HCT116 (cell line): ENCODE measurements around the gene CCSAP. TPM values are rescaled to one million over a fixed set of nuclear protein-coding genes. Genes with fewer than 3 reads are reported as not detected.

Source experiments
- ATAC-seq: fragments of 200-7000 bp; cut with Tn5 transposase; 2 replicates; pipeline ENCODE4 v1.9.1; 2020; ENCODE audit warnings: mild to moderate bottlenecking, moderate library complexity
- BruUV-seq: library from RNA; stranded (reverse); fragments of 400-500 nt; replicated peaks from 2 replicates; lab custom pipeline; 2021; lab: Mats Ljungman, UMichigan
- CTCF ChIA-PET: fragments of 300-600 bp; sonication (Branson Sonifier 250); formaldehyde crosslinking; loops from one replicate; lab custom pipeline; 2021; ENCODE audit warnings: antibody characterized with exemption; lab: Charles Lee
- POLR2A ChIA-PET: fragments of 300-600, 350-600 bp; sonication (Branson Sonifier 250); formaldehyde crosslinking; loops from one replicate; lab custom pipeline; 2021; ENCODE audit warnings: antibody characterized with exemption; lab: Charles Lee
- RAD21 ChIA-PET, 2 experiments: fragments of 300-600 bp; sonication (Branson Sonifier 250); formaldehyde crosslinking; loops; one replicate each; lab custom pipeline; 2023; ENCODE audit warnings: low total read pairs in 2 of 2; ENCODE audit not compliant: uncharacterized antibody in 2 of 2, unreplicated experiment in 2 of 2, low non-redundant PET in 1 of 2; lab: Charles Lee
- DNase-seq: peaks from one replicate; pipeline ENCODE4 v3.0.0-alpha.2; 2010; ENCODE audit warnings: low read depth, low spot score
- H2AFZ ChIP-seq: fragments of 200-600 bp; shearing (Covaris generic), sonication (generic); 2 replicates; pipeline ENCODE4 v1.6.1; 2017; ENCODE audit warnings: low read depth, mixed run types, mixed read lengths, antibody characterized with exemption, low read length; ENCODE audit not compliant: poor library complexity, severe bottlenecking
- H3K27ac ChIP-seq: 2 replicates; pipeline ENCODE4 v1.5.1; 2012; ENCODE audit warnings: low read depth, low read length
- H3K27me3 ChIP-seq: fragments of 200-600 bp; sonication (generic); 2 replicates; pipeline ENCODE4 v1.6.1; 2016; ENCODE audit warnings: mixed run types, low read length, mixed read lengths; ENCODE audit not compliant: insufficient read depth
- H3K36me3 ChIP-seq, 2 experiments: fragments of 200-500 bp in 1 of 2; fragments of 200-600 bp in 1 of 2; sonication (Bioruptor generic) in 1 of 2; sonication (generic) in 1 of 2; 2 replicates each; pipeline versions ENCODE4 v1.5.1 to v1.6.1; 2014 to 2016; ENCODE audit warnings: low read length in 2 of 2, inconsistent platforms in 1 of 2, mixed read lengths in 1 of 2, mixed run types in 1 of 2; ENCODE audit not compliant: insufficient read depth in 2 of 2, control insufficient read depth in 1 of 2
- H3K4me1 ChIP-seq, 2 experiments: fragments of 200-600 bp in 1 of 2; sonication (generic) in 1 of 2; 2 replicates each; pipeline versions ENCODE4 v1.5.1 to v1.6.1; 2012 to 2017; ENCODE audit warnings: low read length in 2 of 2, inconsistent platforms in 1 of 2, mild to moderate bottlenecking in 1 of 2, mixed read lengths in 1 of 2, mixed run types in 1 of 2, moderate library complexity in 1 of 2; ENCODE audit not compliant: insufficient read depth in 2 of 2, control insufficient read depth in 1 of 2
- H3K4me2 ChIP-seq: fragments of 200-600 bp; sonication (generic); 2 replicates; pipeline ENCODE4 v1.6.1; 2017; ENCODE audit warnings: mixed run types, low read length, mixed read lengths
- H3K4me3 ChIP-seq, 2 experiments: fragments of 200-600 bp in 1 of 2; sonication (generic) in 1 of 2; replicated peaks in 1 of 2; 2 replicates each; pipeline ENCODE4 v1.5.1; 2011 to 2016; ENCODE audit warnings: low read length in 2 of 2, control low read depth in 1 of 2, low read depth in 1 of 2, mild to moderate bottlenecking in 1 of 2, mixed read lengths in 1 of 2, mixed run types in 1 of 2
- H3K79me2 ChIP-seq: fragments of 200-600 bp; sonication (generic); 2 replicates; pipeline ENCODE4 v1.6.1; 2017; ENCODE audit warnings: mild to moderate bottlenecking, mixed run types, low read length, moderate library complexity, mixed read lengths; ENCODE audit not compliant: insufficient read depth
- H3K9ac ChIP-seq: fragments of 200-600 bp; sonication (generic); 2 replicates; pipeline ENCODE4 v1.6.1; 2016; ENCODE audit warnings: low read length, mixed read lengths
- H3K9me2 ChIP-seq: fragments of 200-600 bp; sonication (generic), shearing (Covaris generic); 2 replicates; pipeline ENCODE4 v1.6.1; 2017; ENCODE audit warnings: mixed run types, mild to moderate bottlenecking, moderate library complexity; ENCODE audit not compliant: insufficient read depth
- H3K9me3 ChIP-seq, 2 experiments: fragments of 200-500 bp in 1 of 2; fragments of 200-600 bp in 1 of 2; sonication (Bioruptor generic) in 1 of 2; sonication (generic) in 1 of 2; 2 replicates each; pipeline ENCODE4 v1.6.1; 2014 to 2017; ENCODE audit warnings: low read length in 2 of 2, mixed read lengths in 2 of 2, inconsistent platforms in 1 of 2, low read depth in 1 of 2, mild to moderate bottlenecking in 1 of 2, mixed run types in 1 of 2, moderate library complexity in 1 of 2; ENCODE audit not compliant: control insufficient read depth in 1 of 2, insufficient read depth in 1 of 2
- H4K20me1 ChIP-seq: fragments of 200-600 bp; sonication (generic), shearing (Covaris generic); 2 replicates; pipeline ENCODE4 v1.6.1; 2017; ENCODE audit warnings: mixed run types, mild to moderate bottlenecking, moderate library complexity; ENCODE audit not compliant: insufficient read depth
- ATF3 ChIP-seq: IDR thresholded peaks from 2 replicates; pipeline ENCODE4 v1.6.1; 2012
- EGR1 ChIP-seq: IDR thresholded peaks from 2 replicates; pipeline ENCODE4 v1.6.1; 2012; ENCODE audit warnings: low read depth
- ELF1 ChIP-seq: IDR thresholded peaks from 2 replicates; pipeline ENCODE4 v1.6.1; 2012; ENCODE audit warnings: low read depth, borderline replicate concordance
- EZH2phosphoT487 ChIP-seq: fragments of 200-600 bp; IDR thresholded peaks from 2 replicates; pipeline ENCODE4 v1.6.1; 2018; ENCODE audit warnings: antibody characterized with exemption, borderline replicate concordance
- FOSL1 ChIP-seq: IDR thresholded peaks from 2 replicates; pipeline ENCODE4 v1.6.1; 2012; ENCODE audit warnings: low read depth
- JUND ChIP-seq: IDR thresholded peaks from 2 replicates; pipeline ENCODE4 v1.6.1; 2012
- POLR2A ChIP-seq: IDR thresholded peaks from 2 replicates; pipeline ENCODE4 v1.7.0; 2011; ENCODE audit warnings: borderline replicate concordance; ENCODE audit not compliant: insufficient read depth, insufficient read length; ENCODE audit errors: extremely low read depth
- POLR2AphosphoS5 ChIP-seq: IDR thresholded peaks from 2 replicates; pipeline ENCODE4 v1.6.1; 2011; ENCODE audit warnings: mild to moderate bottlenecking, low read depth, low read length, moderate library complexity
- RAD21 ChIP-seq: IDR thresholded peaks from 2 replicates; pipeline ENCODE4 v1.6.1; 2012; ENCODE audit warnings: low read depth, mild to moderate bottlenecking
- SIN3A ChIP-seq: IDR thresholded peaks from 2 replicates; pipeline ENCODE4 v1.6.1; 2012; ENCODE audit warnings: low read depth
- SP1 ChIP-seq: IDR thresholded peaks from 2 replicates; pipeline ENCODE4 v1.6.1; 2012; ENCODE audit warnings: low read depth
- SRF ChIP-seq: IDR thresholded peaks from 2 replicates; pipeline ENCODE4 v1.6.1; 2012; ENCODE audit warnings: low read depth
- TCF7L2 ChIP-seq: IDR thresholded peaks from 2 replicates; pipeline ENCODE4 v1.7.0; 2011; ENCODE audit warnings: borderline replicate concordance, inconsistent platforms; ENCODE audit not compliant: insufficient read depth, insufficient read length; ENCODE audit errors: extremely low read depth
- YY1 ChIP-seq: IDR thresholded peaks from 2 replicates; pipeline ENCODE4 v1.6.1; 2011; ENCODE audit warnings: low read length, low read depth, moderate library complexity, mild to moderate bottlenecking; ENCODE audit not compliant: insufficient replicate concordance; ENCODE audit errors: extremely low read depth
- intact Hi-C: fragments of 100-400 bp; cut with micrococcal nuclease; formaldehyde crosslinking; loops from 2 replicates; pipeline ENCODE4 v1.10.0; 2022
- total RNA-seq: library from RNA; stranded (reverse); gene quantifications from one replicate; pipeline ENCODE4 v1.2.1, GENCODE V29; 2021; ENCODE audit not compliant: unreplicated experiment
- TF ChIP-seq, protein P1 (sequence below), 3 experiments: fragments of 200-600 bp in 1 of 3; sonication (generic) in 1 of 3; IDR thresholded peaks in 2 of 3; conservative IDR thresholded peaks in 1 of 3; 2 replicates each; pipeline ENCODE4 v1.5.1; 2012 to 2017; ENCODE audit warnings: low read depth in 2 of 3, low read length in 2 of 3, antibody characterized with exemption in 1 of 3, borderline replicate concordance in 1 of 3, control low read depth in 1 of 3, mild to moderate bottlenecking in 1 of 3, mixed read lengths in 1 of 3, mixed run types in 1 of 3, moderate library complexity in 1 of 3; ENCODE audit not compliant: insufficient read depth in 1 of 3

The CCSAP gene
- total RNA-seq, 1 experiment from 2014 or later, result 10.9 TPM

DNA sequence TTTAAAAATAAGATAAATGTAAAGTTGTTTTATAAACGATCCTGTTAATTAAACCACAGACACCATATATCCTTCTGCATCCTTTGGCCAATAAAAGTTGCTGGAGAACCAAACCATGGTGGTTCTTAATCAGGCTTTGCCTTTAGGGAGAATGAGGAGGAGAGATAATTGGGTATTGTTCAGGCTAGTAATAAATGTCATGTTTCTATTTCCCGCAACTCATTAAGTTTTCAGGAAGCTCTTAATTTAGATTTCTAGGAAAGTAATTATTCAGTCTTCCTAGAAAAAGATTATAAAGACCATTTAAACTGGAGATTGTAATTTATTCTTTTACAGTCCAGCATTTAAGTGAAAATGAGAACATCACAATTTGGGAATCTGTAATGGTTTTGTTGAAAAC lies 37.5 kb downstream of the CCSAP start:
- Histone ChIP-seq H4K20me1 (0 out of 2 replicates have a peak, but pooled peaks cover 4% of the 10 kb centered on the region), H3K9ac (no peak overlapping the region), H3K4me3 (no peak overlapping the region), H3K4me2 (no peak overlapping the region), H3K9me2 (no peaks in the 10 kb centered on the region), H3K36me3 (peaks cover 11 to 15% of the 10 kb centered on the region in 2 experiments; a peak in 3 of 4 replicates), H3K79me2 (no peaks in the 10 kb centered on the region), H3K4me1 (no peaks in the 10 kb centered on the region), H3K27me3 (no peaks in the 10 kb centered on the region), H2AFZ (no peak overlapping the region)
- DNase-seq, result no peak
- BruUV-seq, result no TSS peak
- intact Hi-C loops, result no loop called here
- CTCF ChIA-PET, result no interaction called here
- RAD21 ChIA-PET, result no interaction called here
- TF ChIP-seq POLR2A, result no peak
- no peak for TF ChIP-seq SRF
- TF ChIP-seq JUND, result no peak
- TF ChIP-seq ELF1, result no peak
- TF ChIP-seq RAD21, result no peak
- no peak for TF ChIP-seq SP1
- TF ChIP-seq EZH2phosphoT487, result no peak
- TF ChIP-seq SIN3A, result no peak
- TF ChIP-seq YY1, result no peak
- TF ChIP-seq, protein P1, sequence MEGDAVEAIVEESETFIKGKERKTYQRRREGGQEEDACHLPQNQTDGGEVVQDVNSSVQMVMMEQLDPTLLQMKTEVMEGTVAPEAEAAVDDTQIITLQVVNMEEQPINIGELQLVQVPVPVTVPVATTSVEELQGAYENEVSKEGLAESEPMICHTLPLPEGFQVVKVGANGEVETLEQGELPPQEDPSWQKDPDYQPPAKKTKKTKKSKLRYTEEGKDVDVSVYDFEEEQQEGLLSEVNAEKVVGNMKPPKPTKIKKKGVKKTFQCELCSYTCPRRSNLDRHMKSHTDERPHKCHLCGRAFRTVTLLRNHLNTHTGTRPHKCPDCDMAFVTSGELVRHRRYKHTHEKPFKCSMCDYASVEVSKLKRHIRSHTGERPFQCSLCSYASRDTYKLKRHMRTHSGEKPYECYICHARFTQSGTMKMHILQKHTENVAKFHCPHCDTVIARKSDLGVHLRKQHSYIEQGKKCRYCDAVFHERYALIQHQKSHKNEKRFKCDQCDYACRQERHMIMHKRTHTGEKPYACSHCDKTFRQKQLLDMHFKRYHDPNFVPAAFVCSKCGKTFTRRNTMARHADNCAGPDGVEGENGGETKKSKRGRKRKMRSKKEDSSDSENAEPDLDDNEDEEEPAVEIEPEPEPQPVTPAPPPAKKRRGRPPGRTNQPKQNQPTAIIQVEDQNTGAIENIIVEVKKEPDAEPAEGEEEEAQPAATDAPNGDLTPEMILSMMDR (IDR thresholded peaks at IDR 0.05 in 2 of 3, conservative IDR thresholded peaks at IDR 0.05 in 1 of 3; ENCODE audit: borderline replicate concordance in 1 of 3, insufficient read depth in 1 of 3, low read depth in 2 of 3, low read length in 2 of 3), result no peak
- no peak for TF ChIP-seq TCF7L2
- no peak for TF ChIP-seq FOSL1
- no peak for TF ChIP-seq POLR2AphosphoS5
- no peak for TF ChIP-seq EGR1
- TF ChIP-seq ATF3, result no peak
- TF ChIP-seq, all 23 proteins: peak for 0
- no peak for ATAC-seq
- Histone ChIP-seq H3K27ac (no peak overlapping the region), H3K9me3 (no peaks in the 10 kb centered on the region)
- POLR2A ChIA-PET, result interaction anchor here (0.6 kb wide), 1 partner anchor 1626 kb away, joined by 4 read pairs; no protein-coding TSS in a partner anchor
